GM19035 (cell line): ENCODE measurements around the gene GNG14.
"Not testable (repeated sequence)": the region's sequence is repeated elsewhere in the genome, so short reads cannot be mapped to it uniquely, and the experiment has no call there.

Source experiments
- ATAC-seq: cut with Tn5 transposase; IDR thresholded peaks from one replicate; pipeline ENCODE4 v1.9.1; 2021; ENCODE audit not compliant: unreplicated experiment

Gene GNG14

GRCh38 chr19:12722566-12723380 is 35.0 kb downstream of the GNG14 start:
- peak; percentile 83 for ATAC-seq

GRCh38 chr19:12723381-12723640 is 35.5 kb downstream of the GNG14 start:
- no peak for ATAC-seq

GRCh38 chr19:12723641-12724426 is 36.0 kb downstream of the GNG14 start, which contains the start of gene TNPO2:
Gene TNPO2 (minus strand): TSS chr19:12723932. CDS start chr19:12720977, 2,955 bp downstream.
- ATAC-seq = no peak

GRCh38 chr19:12725612-12726011 is 37.8 kb downstream of the GNG14 start:
- ATAC-seq = not testable (repeated sequence)

- no peak for ATAC-seq
These were observed 39.2 kb downstream of the GNG14 start for GRCh38 chr19:12726988-12727316.

- ATAC-seq = no peak
These were observed 40.1 kb downstream of the GNG14 start for GRCh38 chr19:12727745-12728433.

GRCh38 chr19:12730064-12730463 is 42.3 kb downstream of the GNG14 start:
- no peak for ATAC-seq

GRCh38 chr19:12731337-12731736 is 43.5 kb downstream of the GNG14 start:
- ATAC-seq = no peak

GRCh38 chr19:12733369-12734214 is 45.8 kb downstream of the GNG14 start:
- no peak for ATAC-seq

GRCh38 chr19:12736995-12737834 is 49.4 kb downstream of the GNG14 start, which contains the start of gene GET3:
Gene GET3 (plus strand): TSS chr19:12737497. CDS start chr19:12737506, 9 bp downstream.
- peak; percentile 70 for ATAC-seq

GRCh38 chr19:12737835-12738351 is 50.1 kb downstream of the GNG14 start:
- ATAC-seq = no peak
